GM19395 (cell line): ENCODE measurements around the gene PCDHGB5.

Source experiments
- ATAC-seq: cut with Tn5 transposase; IDR thresholded peaks from one replicate; pipeline ENCODE4 v1.9.1; 2021; ENCODE audit warnings: mild to moderate bottlenecking, moderate library complexity; ENCODE audit not compliant: unreplicated experiment

Gene PCDHGB5

DNA sequence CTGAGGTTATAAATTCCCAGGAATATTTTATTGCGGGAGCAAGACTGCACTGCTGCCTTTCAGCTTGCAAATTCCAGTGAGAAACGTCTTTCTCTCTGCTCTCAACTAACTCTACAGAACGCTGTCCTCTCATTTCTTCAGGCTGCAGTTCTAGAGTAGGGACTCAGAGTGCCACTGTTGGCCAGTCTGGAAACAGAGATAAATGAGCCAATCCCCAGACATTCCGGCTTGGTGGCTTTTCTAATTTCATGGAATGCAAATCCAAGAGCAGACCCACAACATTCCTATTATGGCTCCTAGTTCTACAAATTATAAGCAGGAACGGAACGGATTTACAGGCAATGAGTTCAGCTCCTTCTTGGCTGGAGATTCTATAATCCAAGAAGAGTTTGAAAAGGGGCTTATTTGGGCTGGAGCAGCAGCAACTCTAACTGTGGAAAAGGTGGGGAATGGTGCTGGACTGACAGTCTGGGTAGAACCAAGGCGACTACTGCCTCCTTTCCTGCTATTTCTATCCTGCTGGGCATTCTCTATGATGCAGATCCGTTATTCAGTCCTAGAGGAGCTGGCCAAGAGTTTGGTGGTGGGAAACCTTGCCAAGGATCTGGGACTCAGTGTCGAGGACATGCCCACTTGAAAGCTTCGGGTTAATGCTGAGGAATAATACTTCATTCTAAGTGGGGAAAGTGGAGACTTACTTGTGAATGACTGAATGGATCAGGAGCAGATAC is 41.8 kb downstream of the PCDHGB5 start:
- no peak for ATAC-seq

DNA sequence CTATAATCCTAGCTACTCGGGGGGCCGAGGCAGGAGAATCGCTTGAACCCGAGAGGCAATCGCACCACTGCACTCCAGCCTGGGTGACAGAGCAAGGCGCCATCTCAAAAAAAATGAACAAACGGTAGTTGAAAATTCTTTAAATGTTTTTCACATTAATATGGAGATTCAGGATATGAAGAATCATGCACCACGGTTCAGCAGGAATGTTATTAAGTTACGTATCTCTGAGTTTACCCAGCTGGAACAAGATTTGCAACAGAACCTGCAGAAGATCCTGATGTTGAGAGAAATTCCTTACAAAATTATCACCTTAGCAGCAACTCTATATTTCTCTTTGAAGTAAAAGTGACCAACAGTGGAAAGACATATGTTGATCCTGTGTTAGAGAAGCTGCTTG is 42.6 kb downstream of the PCDHGB5 start:
- ATAC-seq: no peak

DNA sequence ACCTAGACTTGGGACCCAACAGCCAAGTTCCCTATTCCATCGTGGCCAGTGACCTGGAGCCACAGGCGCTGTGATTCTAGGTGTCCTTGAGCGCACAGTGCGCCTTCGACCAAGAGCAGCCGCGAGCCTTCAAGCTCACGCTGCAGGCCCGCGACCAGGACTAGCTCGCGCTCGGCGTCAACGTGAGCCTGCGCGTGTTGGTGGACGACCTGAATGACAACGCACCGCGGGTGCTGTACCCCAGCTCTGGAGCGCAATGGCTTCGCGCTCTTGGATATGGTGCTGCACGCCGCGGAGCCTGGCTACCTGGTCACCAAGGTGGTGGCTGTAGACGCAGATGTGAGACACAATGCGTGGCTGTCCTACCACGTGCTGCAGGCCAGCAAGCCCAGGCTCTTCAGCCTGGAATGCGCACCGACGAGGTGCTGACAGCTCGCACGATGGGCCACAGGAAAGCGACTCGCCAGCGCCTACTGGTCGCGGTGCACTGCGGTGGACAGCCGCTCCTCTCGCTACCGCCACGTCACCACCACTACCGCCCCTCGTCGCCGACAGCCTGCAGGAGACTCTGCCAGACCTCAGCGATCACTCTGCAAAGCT is 43.9 kb downstream of the PCDHGB5 start:
- no peak for ATAC-seq
